Right atrium auricular region (tissue), 2 donors: ENCODE measurements around the gene ESYT3. TPM values are rescaled to one million over a fixed set of nuclear protein-coding genes. Genes with fewer than 3 reads are reported as not detected.
"Not testable (repeated sequence)": the region's sequence is repeated elsewhere in the genome, so short reads cannot be mapped to it uniquely, and the experiment has no call there.

Experiments
- DNase-seq: peaks from one replicate; pipeline ENCODE4 v3.0.0-alpha.2; 2019; ENCODE audit warnings: low spot score
- H3K27ac ChIP-seq, 2 donors: fragments of 200-600 bp; sonication (generic); 1 replicate in 1 of 2; 2 replicates in 1 of 2; pipeline ENCODE4 v1.5.1; 2016 to 2019
- H3K27me3 ChIP-seq, 2 donors: fragments of 200-600 bp; sonication (generic); one replicate each; pipeline versions ENCODE4 v1.5.1 to v1.6.0; 2017 to 2019
- H3K36me3 ChIP-seq: fragments of 200-600 bp; sonication (generic); one replicate; pipeline ENCODE4 v1.5.1; 2016
- H3K4me1 ChIP-seq, 2 donors: fragments of 200-600 bp; sonication (generic); one replicate each; pipeline versions ENCODE4 v1.5.1 to v1.6.0; 2017 to 2019
- H3K4me3 ChIP-seq, 2 donors: fragments of 200-600 bp; sonication (generic); 1 replicate in 1 of 2; 2 replicates in 1 of 2; pipeline ENCODE4 v1.5.1; 2017 to 2019; ENCODE audit warnings: mild to moderate bottlenecking in 1 of 2, moderate library complexity in 1 of 2
- H3K9me3 ChIP-seq, 2 donors: fragments of 200-600 bp; sonication (generic); one replicate each; pipeline ENCODE4 v1.5.1; 2019
- CTCF ChIP-seq, 2 donors: fragments of 200-600 bp; sonication (generic); IDR thresholded peaks; one replicate each; pipeline ENCODE4 v1.5.1; 2019; ENCODE audit warnings: antibody characterized with exemption in 2 of 2
- total RNA-seq, 2 donors: library from RNA; depleted of rRNA; stranded (reverse); fragments of >200 nt; gene quantifications; one replicate each; pipeline ENCODE4 v1.1.0, GENCODE V29; 2016

Gene ESYT3
- total RNA-seq, 2 donors from 2014 or later: 1.6 to 2.6 TPM

GRCh38 chr3:138451595-138452162 lies 17.3 kb downstream of the ESYT3 start:
- Histone ChIP-seq H3K4me1 (no peaks in the 10 kb centered on the region), H3K9me3 (no peaks in the 10 kb centered on the region), H3K4me3 (no peak overlapping the region), H3K36me3 (no peaks in the 10 kb centered on the region), H3K27me3 (no peaks in the 10 kb centered on the region), H3K27ac (no peak overlapping the region)
- no peak for TF ChIP-seq CTCF (IDR thresholded peaks at IDR 0.05)
- DNase-seq: no peak

GRCh38 chr3:138452436-138452835 lies 18.0 kb downstream of the ESYT3 start:
- Histone ChIP-seq H3K4me3 (no peak overlapping the region), H3K9me3 (no peaks in the 10 kb centered on the region), H3K36me3 (no peaks in the 10 kb centered on the region), H3K27ac (no peak overlapping the region), H3K4me1 (no peaks in the 10 kb centered on the region), H3K27me3 (no peaks in the 10 kb centered on the region)
- DNase-seq: no peak
- no peak for TF ChIP-seq CTCF (IDR thresholded peaks at IDR 0.05)

GRCh38 chr3:138453940-138454339 lies 19.5 kb downstream of the ESYT3 start:
- not testable (repeated sequence) for H3K4me3 ChIP-seq, H3K36me3 ChIP-seq, DNase-seq, H3K4me1 ChIP-seq, H3K27me3 ChIP-seq, H3K27ac ChIP-seq, H3K9me3 ChIP-seq

GRCh38 chr3:138455801-138456716 lies 21.6 kb downstream of the ESYT3 start:
- H3K4me3 ChIP-seq: no peak overlapping the region
- no peak for DNase-seq
- H3K27me3 ChIP-seq: no peaks in the 10 kb centered on the region

GRCh38 chr3:138456961-138457862 lies 22.8 kb downstream of the ESYT3 start:
- Histone ChIP-seq H3K27me3 (no peaks in the 10 kb centered on the region), H3K9me3 (no peaks in the 10 kb centered on the region), H3K36me3 (no peaks in the 10 kb centered on the region), H3K4me3 (no peak overlapping the region), H3K4me1 (peaks cover 0 to 10% of the 10 kb centered on the region in 2 donors), H3K27ac (no peak overlapping the region)
- no peak for DNase-seq
- no peak for TF ChIP-seq CTCF (IDR thresholded peaks at IDR 0.05)

More at GRCh38 chr3:138455801-138456716, 21.6 kb downstream of the ESYT3 start:
- Histone ChIP-seq H3K27ac (no peak overlapping the region), H3K4me1 (peaks cover 0 to 10% of the 10 kb centered on the region in 2 donors), H3K9me3 (no peaks in the 10 kb centered on the region), H3K36me3 (no peaks in the 10 kb centered on the region)
- TF ChIP-seq CTCF (IDR thresholded peaks at IDR 0.05): no peak
